Stomach (tissue), 4 donors: ENCODE results near the gene AKAP7.
A peak's percentile ranks its signal among the peaks of the same experiment; 100 is the strongest.

Experiments
- EP300 ChIP-seq: sonication (generic); formaldehyde crosslinking; IDR thresholded peaks from one replicate; pipeline ENCODE4 v1.6.1; 2017; ENCODE audit warnings: antibody characterized with exemption
- POLR2A ChIP-seq, 4 donors: fragments of 450-650 bp; IDR thresholded peaks; one replicate each; pipeline ENCODE4 v1.6.1; 2016; ENCODE audit warnings: antibody characterized with exemption in 4 of 4, control low read depth in 2 of 4, mild to moderate bottlenecking in 1 of 4, moderate library complexity in 1 of 4
- POLR2AphosphoS5 ChIP-seq, 3 donors: sonication (generic); formaldehyde crosslinking; IDR thresholded peaks; one replicate each; pipeline ENCODE4 v1.6.1; 2016; ENCODE audit warnings: antibody characterized with exemption in 3 of 3
- TF ChIP-seq, protein P1 (sequence below), 7 experiments: fragments of 450-650 bp in 4 of 7; fragments of 200-600 bp in 3 of 7; sonication (generic) in 3 of 7; IDR thresholded peaks; one replicate each; pipeline ENCODE4 v1.5.1; 2016 to 2019; ENCODE audit warnings: antibody characterized with exemption in 7 of 7, control low read depth in 2 of 7, mild to moderate bottlenecking in 1 of 7

- TF ChIP-seq POLR2A (IDR thresholded peaks at IDR 0.05), result no peak
- TF ChIP-seq, protein P1, sequence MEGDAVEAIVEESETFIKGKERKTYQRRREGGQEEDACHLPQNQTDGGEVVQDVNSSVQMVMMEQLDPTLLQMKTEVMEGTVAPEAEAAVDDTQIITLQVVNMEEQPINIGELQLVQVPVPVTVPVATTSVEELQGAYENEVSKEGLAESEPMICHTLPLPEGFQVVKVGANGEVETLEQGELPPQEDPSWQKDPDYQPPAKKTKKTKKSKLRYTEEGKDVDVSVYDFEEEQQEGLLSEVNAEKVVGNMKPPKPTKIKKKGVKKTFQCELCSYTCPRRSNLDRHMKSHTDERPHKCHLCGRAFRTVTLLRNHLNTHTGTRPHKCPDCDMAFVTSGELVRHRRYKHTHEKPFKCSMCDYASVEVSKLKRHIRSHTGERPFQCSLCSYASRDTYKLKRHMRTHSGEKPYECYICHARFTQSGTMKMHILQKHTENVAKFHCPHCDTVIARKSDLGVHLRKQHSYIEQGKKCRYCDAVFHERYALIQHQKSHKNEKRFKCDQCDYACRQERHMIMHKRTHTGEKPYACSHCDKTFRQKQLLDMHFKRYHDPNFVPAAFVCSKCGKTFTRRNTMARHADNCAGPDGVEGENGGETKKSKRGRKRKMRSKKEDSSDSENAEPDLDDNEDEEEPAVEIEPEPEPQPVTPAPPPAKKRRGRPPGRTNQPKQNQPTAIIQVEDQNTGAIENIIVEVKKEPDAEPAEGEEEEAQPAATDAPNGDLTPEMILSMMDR (IDR thresholded peaks at IDR 0.05), result peak in 5 of 7 experiments; percentile 11 to 66 (median 53)
- TF ChIP-seq POLR2AphosphoS5 (IDR thresholded peaks at IDR 0.05), result no peak
- TF ChIP-seq EP300, result no peak
Observed at GRCh38 chr6:131116755-131117360, 18.4 kb upstream of the AKAP7 start.
